ENCODE data around the gene GPR141. TPM values are rescaled to one million over a fixed set of nuclear protein-coding genes. Genes with fewer than 3 reads are reported as not detected.

The GPR141 gene
- total and polyA plus RNA-seq, 8 donors, result 0.32 to 1.6 (median 0.78) TPM; not detected in 4

DNA sequence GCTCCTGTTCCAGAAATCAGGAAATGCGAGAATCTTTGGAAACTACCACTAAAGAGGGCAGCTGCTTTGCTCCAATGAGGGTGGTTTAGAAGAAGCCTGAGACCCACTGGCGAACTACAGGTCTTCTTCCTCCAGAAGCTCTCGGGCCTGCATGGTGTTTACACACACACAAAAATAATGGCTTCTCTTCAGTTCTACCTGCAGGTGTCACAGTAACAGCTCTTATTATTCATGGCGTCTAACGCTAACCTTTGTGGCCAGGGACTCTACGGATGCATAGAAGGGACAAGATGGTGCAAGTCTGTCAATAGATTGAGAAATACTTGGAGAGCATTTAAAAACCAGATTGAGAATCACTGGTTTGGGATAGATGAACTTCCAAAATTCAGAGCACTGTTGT lies 22.4 kb downstream of the GPR141 start:
- no peak for FAIRE-seq

DNA sequence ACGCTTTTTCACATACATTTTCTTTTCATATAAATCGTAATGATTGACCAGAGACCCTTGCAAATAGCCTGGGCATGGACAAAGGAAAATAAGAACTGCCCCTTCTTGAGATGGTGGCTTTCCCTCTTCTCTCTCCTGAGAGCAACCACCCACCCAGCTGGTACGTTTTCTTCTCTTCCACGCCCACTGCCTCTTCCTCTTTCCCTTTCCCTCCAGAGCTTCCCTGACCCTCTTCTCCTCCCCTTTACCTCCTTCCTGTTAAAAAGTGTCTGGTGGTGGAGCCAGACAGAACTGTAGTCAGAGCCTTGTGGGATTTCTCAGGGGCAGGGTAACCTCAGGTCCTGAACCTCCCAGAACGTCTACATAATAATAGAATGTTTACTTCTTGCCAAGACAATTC lies 23.2 kb downstream of the GPR141 start:
- WGBS, 2 donors, result 62 to 66% methylated on average over 5 of the region's 5 CpGs
- H3K4me1 ChIP-seq, result peaks cover 0 to 2% (median 0%) of the 10 kb centered on the region in 3 donors
- no peaks in the 10 kb centered on the region for H3K27me3 ChIP-seq
- no peaks in the 10 kb centered on the region for H3K9me3 ChIP-seq
- intact Hi-C loops (cut with DNase I), result no loop called here
- no peak overlapping the region for H3K27ac ChIP-seq
- H3K4me3 ChIP-seq, result no peak overlapping the region
- DNase-seq, result no peak
- no peak for ATAC-seq
- FAIRE-seq, result no peak
- H3K36me3 ChIP-seq, result no peaks in the 10 kb centered on the region
- TF ChIP-seq, protein P1, sequence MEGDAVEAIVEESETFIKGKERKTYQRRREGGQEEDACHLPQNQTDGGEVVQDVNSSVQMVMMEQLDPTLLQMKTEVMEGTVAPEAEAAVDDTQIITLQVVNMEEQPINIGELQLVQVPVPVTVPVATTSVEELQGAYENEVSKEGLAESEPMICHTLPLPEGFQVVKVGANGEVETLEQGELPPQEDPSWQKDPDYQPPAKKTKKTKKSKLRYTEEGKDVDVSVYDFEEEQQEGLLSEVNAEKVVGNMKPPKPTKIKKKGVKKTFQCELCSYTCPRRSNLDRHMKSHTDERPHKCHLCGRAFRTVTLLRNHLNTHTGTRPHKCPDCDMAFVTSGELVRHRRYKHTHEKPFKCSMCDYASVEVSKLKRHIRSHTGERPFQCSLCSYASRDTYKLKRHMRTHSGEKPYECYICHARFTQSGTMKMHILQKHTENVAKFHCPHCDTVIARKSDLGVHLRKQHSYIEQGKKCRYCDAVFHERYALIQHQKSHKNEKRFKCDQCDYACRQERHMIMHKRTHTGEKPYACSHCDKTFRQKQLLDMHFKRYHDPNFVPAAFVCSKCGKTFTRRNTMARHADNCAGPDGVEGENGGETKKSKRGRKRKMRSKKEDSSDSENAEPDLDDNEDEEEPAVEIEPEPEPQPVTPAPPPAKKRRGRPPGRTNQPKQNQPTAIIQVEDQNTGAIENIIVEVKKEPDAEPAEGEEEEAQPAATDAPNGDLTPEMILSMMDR (IDR thresholded peaks at IDR 0.05), result no peak

More for the DNA sequence above, 22.4 kb downstream of the GPR141 start:
- intact Hi-C loops (cut with DNase I), result no loop called here
- Histone ChIP-seq H3K27me3 (no peaks in the 10 kb centered on the region), H3K4me3 (no peak overlapping the region), H3K9me3 (no peaks in the 10 kb centered on the region), H3K27ac (no peak overlapping the region), H3K36me3 (no peaks in the 10 kb centered on the region), H3K4me1 (peaks cover 0 to 3% (median 0%) of the 10 kb centered on the region in 3 donors)
- 73 to 78% methylated on average over 6 of the region's 6 CpGs for WGBS, 2 donors
- ATAC-seq (no peak), DNase-seq (no peak)
- TF ChIP-seq, protein P1 (IDR thresholded peaks at IDR 0.05), result no peak

DNA sequence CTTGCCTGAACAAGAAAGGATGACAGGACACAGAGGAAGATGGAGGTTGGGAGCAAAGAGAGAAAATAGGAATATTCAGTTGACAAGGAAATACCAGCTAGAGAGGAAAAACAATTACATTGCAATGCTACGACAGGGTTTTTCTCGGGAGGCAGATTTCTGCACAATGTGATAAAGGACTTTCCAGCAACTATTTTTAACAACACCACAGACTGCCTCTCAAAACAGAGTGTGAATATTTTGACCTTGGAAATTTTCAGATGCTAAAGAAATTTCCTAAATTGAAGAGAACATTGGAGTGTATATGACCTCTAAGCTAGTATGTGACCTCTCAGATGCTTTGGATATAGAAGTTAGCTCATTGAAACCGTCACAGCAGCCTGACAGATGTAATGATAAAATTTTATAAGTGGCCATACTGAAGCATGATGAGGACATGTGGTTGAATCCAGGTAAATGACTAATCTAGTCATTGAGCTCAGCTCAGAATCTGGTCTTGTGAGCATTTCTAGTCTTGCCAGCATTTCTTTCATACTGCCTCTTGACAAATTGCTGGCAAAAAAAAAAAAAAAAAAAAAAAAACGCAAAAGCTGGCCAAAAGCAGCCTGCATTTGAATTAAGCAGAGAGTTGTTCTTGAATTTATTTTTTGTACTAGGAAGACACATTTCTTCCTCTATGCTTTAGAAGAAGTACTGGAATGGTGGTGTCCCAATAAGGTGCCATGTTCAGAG lies 24.4 kb downstream of the GPR141 start:
- no peaks in the 10 kb centered on the region for H3K27me3 ChIP-seq
- intact Hi-C loops (cut with DNase I), result no loop called here
- H3K9me3 ChIP-seq, result no peaks in the 10 kb centered on the region
- H3K36me3 ChIP-seq, result no peaks in the 10 kb centered on the region
- TF ChIP-seq, protein P1 (IDR thresholded peaks at IDR 0.05), result no peak
- no peak overlapping the region for H3K4me3 ChIP-seq
- no peak for ATAC-seq
- DNase-seq, result no peak
- 32 to 33% methylated on average over 4 of the region's 4 CpGs for WGBS, 2 donors
- H3K27ac ChIP-seq, result no peak overlapping the region
- H3K4me1 ChIP-seq, result no peaks in the 10 kb centered on the region
- no peak for FAIRE-seq

- no peaks in the 10 kb centered on the region for H3K27me3 ChIP-seq
- ATAC-seq (no peak), DNase-seq (no peak), FAIRE-seq (no peak)
- no peaks in the 10 kb centered on the region for H3K36me3 ChIP-seq
- H3K9me3 ChIP-seq, result no peaks in the 10 kb centered on the region
- 82 to 83% methylated on average over 5 of the region's 5 CpGs for WGBS, 2 donors
- TF ChIP-seq, protein P1 (IDR thresholded peaks at IDR 0.05), result no peak
- no peak overlapping the region for H3K4me3 ChIP-seq
- H3K4me1 ChIP-seq, result no peaks in the 10 kb centered on the region
- H3K27ac ChIP-seq, result no peak overlapping the region
- intact Hi-C loops (cut with DNase I), result no loop called here
Observed at GRCh38 chr7:37709631-37710509, 26.3 kb downstream of the GPR141 start.
